CMK (cell line): ENCODE data around the gene KIAA1755.

ENCODE experiments used
- DNase-seq: peaks from one replicate; pipeline ENCODE4 v3.0.0-alpha.2; 2010; ENCODE audit warnings: low read depth

The KIAA1755 gene

DNA sequence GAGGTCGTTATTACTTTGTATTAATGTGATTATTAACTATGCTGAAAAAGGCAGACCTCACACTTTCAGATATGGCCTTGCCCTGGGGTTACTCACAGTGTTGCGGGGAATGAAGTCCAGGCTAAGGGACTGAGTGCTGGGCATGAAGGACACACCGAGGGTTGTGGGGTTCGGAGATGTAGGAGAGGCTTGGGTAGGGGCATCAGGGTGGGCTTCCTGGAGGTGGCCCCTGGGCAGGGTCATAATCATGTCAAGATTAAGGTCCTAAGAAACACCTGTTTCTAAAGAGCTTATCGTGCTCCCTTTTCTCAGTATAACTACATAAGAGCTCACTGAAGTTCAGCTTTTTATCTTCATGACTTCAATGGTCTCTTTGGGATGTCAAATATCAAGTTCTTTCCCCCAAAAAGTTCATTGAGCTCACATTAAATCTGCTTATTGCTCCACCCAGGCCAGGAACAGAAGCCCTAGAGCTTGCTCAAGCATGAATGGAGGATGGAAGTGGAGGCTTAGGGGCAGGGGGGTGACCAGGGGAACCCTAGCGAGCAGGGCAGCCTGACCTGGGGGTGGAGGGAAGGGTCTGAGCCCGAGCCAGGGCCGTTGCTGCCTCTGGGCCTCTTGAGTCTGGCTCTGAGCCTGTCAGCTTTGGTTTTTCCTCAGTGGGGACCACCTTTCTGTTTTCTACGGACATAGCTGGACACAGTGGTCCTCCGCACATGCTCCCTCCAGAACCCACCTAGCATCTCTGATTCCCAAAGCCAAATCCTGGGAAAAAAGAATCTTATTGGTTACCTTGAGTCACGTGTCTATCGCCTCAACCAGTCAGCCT is 58.2 kb downstream of the KIAA1755 start:
- no peak for DNase-seq

DNA sequence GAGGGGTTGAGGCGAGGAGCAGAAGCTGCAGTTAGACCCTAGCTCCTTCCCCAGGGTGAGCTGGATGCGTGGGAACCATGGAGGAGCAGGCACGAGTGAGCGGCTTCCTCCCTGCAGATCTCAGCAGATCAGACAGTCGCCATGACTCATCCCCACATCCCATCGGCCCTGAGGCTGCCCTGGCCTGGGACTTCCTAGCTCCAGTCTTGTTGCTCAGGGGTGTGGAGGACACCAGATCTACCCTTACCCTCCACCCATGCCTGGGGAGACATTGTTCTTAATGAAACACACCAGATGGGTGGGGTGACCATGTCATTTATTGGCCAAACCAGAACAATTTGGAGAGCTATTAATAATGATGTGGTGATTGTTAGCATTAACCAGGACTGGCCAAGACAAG is 59.2 kb downstream of the KIAA1755 start:
- no peak for DNase-seq

DNA sequence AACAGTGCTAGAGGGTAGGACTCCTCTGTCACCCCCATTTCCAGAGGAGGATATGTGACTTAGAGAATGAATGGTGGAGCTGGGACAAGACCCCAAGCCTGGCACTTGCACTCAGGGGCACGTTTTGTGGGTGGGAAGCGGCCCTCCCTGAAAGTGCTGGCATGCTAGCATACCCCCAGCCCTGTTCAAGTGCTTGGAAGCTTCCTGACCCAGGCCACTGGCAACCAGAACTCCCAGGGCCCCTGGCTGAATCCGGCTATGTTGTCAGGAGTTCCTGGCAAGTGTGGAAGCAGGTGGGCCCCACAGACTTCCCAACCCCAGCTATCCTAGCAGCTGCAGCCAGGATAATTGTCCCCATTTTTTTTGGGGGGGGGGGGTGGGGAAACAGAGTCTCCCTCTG is 59.9 kb downstream of the KIAA1755 start:
- DNase-seq, result no peak

DNA sequence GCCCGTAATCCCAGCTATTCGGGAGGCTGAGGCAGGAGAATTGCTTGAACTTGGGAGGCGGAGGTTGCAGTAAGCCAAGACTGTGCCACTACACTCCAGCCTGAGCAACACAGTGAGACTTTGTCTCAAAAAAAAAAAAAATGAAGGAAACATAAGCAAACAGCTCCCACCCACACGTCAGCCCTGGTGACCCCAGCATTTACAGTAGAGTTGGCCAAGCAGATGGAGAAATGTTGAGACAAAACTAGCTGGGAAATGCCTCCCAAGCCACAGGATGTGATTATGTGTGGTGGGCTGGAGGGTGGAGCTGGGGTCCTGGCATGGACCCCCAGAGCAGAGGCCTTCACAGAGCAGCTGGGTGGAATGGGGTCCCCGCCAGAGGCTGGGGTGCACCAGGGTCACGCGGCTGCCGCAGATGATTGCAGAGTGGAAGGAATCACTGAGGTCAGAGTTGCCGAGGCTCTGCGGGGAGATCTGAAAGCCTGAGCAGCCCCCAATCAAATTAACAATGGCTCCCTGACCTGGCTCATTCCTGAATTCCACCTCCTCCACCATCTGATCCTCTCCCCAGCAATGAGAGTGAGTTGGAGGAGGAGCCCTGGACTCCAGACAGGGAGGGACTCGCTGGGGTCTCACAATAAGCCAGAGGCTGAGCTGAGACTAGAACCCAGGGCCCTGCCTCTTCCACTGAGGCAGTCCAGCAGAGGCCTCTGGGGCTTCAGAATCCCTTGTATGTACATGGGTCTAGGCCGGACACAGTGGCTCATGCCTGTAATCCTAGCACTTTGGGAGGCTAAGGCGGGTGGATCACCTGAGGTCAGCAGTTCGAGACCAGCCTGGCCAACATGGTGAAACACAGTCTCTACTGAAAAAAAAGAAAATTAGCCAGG is 60.8 kb downstream of the KIAA1755 start:
- no peak for DNase-seq

DNA sequence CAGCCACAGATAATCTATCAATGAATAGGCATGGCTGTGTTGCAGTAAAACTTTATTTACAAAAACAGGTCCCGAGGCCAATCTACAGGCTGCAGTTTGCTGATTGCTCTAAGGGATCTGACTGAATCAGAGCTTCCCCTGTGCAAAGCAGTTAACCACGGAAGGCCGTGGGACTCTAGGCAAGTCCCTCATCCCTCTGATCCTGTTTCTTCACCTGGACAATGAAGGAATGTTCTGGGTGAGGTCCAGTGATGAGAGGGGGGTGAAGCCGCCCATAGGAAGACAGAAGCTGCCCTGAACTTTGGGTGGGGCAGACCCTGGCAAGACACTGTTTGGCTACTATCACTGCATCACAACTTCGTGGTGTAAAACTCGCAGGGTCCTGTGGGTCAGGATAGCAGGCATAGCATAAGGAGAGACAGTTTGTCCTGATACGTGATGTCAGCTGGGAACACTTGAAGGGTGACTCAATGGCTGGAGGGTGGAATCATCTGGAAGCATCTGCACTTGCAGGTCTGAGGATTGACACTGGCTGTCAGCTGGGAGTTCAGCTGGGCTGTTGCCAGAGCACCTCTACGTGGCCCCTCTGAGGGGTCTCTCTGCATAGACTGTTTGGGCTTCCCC is 62.2 kb downstream of the KIAA1755 start:
- DNase-seq, result no peak

DNA sequence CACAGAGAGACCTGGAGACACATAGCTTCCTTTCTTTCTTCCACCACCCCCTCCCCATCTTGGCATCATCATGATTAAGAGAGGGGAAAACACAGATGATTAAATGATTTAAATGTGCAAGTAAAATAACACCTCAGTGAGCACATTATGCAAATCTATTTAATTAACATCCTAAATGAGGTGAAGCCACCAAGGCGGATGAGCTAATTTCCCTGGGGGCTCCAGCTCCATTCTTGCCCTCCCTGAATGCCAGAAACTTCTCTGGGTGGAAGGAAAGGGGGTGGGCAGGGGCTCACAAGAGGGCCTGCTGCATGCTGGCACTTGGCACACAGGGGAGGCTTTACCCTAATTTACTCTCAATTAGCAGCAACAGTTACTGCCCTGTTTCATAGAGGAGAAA is 62.9 kb downstream of the KIAA1755 start:
- no peak for DNase-seq

DNA sequence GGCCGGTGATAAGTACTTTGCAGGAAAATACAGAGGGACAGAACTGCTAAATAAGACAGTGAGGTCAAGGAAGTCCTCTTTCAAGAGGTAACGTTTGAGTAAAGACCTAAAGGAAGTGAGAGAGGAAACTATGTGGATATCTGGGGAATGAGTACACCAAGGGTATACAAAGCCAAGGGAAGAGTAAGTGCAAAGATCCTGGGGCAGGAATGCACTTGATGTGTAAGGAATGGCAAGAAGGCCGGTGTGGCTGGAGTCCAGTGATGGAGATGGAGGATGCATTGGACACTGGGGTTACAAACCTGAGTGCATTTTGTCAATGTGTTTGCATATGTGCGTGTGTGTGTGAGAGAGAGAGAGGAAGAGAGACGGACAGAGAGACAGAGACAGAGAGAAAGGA is 63.3 kb downstream of the KIAA1755 start:
- no peak for DNase-seq

DNA sequence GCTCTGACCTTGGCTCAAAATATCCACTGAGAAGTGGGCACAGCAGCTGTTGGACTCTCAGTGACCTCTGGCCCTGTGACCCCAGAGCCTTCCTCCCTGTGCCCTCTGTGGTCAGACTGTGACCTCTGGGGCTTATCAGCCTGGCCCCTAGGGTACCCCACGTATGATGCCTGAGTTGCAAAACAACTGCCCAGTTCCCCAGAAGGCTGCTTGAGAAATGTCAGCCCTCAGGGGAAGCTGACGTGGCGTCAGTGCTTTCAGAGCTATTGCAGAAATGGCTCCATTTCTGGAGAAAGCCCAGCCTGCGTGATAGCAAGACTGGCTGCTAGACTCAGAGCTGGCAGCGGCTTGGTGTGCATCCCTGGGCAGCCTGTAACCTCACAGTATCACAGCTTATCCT is 63.9 kb downstream of the KIAA1755 start:
- DNase-seq, result no peak

DNA sequence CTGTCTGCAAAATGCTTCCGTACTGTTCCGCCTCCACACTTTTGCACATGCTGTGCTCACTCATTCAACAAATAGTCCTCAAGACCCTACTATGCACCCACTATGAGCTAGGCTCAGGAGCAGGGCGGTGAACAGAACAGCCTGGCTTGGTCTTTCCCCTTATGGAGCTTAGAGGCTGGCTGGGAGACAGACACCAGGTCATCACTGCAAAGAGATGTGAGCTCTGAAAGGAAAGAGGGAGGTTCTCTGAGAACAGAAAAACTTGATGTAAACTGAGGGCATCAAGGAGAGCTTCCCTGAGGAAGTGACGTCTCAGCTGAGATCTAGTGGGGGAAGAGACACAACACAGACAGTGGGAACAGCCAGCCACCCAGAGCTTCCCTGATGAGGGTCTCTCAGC is 64.5 kb downstream of the KIAA1755 start:
- no peak for DNase-seq

DNA sequence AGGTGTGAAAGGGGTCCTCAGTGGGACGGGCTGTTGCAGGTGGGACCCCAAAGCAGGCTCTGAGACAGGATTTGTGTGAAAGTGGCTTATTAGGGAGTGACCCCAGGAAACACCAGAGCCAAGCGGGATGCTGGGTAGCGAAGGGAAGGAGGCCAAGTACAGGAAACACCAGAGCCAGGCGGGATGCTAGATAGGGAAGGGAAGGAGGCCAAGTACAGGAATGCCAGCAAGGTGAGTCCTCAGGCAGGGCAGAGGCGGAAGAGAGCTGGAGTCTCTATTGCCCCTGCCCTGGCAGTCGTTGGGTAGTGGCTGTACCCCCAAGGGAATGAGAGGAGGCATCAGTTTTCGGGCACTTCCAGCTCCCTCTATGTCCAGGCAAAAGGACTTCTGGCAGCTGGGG is 65.0 kb downstream of the KIAA1755 start:
- DNase-seq, result no peak

DNA sequence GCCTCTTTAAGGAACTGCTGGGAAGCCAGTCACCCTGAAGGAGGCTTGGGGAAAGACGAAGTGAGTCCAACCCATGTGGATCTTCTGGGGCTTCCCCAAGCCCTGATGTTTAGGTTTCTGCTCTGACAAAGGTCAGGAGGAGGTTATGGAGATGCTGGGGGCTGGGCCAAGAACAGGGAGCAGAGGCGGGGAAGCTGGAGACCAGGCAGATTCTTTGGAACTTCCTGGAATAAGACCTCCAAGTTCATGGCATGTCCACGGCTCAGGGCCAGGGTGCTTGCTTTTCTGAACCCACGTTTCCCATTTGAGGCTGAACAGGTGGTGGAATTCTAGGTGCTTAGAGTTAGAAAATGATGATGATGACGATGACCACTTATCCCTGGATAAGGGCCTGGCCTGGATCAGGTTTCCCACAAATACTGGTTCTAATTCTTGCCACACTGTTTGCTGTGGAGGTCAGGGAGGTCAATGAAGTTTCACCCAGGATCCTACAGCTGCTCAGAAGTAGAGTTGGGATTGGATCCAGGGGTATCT is 65.5 kb downstream of the KIAA1755 start:
- DNase-seq, result no peak

DNA sequence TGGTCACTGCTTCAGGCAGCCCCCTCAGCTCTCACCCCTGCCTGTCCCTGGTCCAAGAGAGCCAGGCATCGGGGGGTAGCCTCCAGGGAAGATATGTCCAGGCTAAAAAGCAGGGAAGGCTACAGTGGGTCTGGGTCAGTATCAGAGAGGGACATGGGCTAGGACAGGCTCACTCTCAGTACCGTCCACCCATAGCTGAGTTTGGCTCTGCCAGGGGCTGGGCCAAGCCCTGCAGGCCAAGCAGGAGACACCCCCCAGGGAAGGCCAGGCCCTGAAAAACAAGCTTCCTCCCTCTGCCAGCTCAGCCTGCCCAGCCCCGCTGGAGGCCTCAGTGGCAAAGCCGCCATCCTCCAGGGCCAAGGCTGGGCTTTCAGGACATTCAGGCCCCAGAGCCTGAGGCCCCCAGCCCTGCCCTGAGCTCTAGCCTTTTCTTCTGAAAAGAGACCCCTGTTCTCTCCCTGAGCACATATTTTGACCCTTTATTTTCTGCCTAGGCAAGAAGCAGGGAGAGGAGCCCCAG is 66.9 kb downstream of the KIAA1755 start:
- DNase-seq, result no peak

DNA sequence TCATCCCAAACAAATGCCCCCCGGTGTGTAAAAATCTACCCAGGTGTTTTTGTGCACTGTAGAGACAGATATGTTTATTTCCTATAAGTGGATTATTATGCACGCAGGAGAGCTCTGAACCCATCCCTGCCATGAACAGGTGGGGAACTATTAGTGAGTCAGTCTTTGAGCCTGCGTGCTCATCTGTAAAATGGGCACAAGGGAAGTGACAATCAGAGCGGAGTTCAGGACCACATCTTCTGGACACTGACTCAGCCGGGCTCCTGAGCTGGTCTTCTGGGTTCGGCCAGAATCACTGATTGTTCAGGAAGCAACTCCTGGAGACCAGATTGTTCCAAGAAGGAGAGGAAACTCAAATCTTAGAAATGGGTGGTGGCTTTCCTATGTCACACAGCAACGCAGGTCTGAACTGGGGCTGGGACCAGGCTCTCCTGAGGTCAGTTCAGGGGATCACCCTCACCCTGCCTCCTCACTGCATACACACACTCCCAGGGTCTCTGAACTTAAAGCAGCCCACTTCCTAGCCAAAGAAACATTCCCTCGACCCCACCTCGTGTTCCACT is 68.1 kb downstream of the KIAA1755 start:
- DNase-seq, result no peak

DNA sequence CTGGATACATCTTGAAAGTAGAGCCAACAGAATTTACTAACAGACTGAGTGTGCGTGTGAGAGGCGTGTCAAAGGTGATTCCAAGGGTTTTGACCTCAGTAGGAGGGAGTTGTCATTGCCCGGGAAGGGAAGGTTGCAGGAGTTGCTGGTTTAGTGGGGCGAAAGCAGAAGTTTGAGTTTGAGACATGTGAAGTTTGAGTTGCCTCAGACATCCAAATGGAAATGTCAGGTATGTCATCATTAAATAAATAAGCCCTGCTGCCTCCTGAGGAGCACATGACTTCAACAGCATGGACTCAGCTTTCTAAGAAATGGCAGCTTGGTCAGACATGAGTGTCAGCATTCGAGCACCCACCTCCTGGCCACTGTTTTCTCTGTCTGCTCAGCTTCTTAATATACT is 68.9 kb downstream of the KIAA1755 start:
- DNase-seq, result no peak

DNA sequence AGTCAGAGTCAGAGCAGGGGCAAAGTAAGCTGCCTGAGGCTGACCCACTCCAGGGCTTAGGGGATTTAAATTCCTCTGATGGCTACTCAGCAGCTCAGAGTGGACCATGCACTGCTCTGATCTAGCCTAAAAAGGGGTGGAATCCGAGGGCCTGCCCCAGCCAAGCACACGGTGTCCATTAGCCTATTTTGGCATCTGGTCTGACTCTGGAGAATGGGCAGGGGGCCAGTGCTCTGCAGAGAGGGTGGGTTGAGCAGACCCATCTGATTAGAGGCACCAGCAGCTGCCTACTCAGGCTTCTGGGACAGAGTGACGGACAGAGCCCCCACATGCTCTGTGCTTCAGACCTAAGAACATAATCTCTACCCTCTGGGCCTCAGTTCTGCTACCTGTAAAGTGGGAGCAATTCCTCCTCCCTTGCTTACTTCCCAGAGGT is 69.6 kb downstream of the KIAA1755 start:
- DNase-seq, result no peak

DNA sequence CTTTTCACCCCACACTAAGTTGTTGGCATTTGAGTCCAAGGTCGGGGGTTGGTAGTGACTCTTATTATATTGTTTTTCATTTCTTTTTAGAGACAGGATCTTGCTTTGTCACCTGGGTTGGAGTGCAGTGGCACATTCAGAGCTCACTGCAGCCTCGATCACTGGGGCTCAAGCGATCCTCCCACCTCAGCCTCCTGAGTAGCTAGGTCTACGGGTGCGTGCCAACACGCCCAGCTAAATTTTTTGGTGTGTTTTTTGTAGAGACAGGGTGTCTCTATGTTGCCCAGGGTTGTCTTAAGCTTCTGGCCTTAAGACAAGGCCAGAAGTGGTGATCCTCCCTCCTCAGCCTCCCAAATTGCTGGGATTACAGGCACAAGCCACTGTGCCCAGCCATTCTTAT is 70.4 kb downstream of the KIAA1755 start:
- DNase-seq, result no peak

DNA sequence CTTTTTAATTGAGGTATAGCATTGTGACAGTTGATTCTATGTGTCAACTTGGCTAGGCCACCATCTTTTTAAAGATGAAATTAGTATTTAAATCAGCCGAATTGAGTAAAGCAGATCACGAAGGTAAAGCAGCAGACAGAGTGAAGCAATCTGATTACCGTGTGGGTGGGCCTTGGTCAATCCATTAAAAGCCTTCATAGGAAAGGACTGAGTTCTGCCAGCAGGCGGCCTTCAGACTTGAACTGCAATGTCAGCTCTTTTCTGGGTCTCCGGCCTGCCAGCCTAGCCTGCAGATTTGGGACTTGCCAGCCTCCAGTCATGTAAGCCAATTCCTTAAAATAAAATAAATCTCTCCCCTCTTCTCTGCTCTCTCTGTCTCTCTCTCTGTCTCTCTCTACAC is 73.0 kb downstream of the KIAA1755 start:
- no peak for DNase-seq

DNA sequence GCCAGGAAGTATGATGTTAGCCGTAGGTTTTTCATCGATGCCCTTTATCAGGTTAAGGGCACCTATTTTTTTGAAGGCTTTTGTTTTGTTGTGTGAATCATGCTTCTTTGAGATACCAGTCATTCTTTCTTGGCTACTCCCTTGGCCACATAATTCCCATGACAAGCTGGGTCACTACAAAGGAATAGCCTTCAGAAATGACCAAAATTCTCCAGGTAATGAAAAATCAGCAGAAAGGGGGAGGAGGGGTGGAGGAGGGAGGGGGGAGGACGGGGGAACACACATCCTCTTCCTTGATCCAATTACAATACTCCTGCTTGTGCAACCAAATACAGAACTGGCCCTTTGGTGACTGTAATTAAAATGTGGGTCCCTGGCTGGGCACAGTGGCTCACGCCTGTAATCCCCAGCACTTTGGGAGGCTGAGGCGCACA is 73.7 kb downstream of the KIAA1755 start:
- no peak for DNase-seq

DNA sequence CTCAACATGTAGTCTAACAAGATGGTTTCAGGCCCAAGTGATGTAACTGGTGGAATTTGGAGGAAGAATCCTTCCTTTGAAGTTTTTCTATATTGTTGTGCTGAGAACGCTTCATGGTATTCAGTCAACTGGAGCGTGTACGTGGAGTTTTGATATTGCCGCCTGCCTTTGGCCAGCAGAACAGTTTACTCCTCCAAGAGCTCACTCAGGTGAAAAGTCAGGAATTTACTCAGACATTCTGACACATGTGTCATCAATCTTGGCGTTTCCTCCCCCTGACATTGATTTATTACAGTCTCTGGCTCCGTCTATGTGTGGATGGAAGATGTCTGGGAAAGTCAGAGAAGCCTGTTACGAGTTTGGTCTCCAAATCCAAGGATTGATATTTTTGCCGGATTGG is 76.4 kb downstream of the KIAA1755 start:
- DNase-seq, result no peak

DNA sequence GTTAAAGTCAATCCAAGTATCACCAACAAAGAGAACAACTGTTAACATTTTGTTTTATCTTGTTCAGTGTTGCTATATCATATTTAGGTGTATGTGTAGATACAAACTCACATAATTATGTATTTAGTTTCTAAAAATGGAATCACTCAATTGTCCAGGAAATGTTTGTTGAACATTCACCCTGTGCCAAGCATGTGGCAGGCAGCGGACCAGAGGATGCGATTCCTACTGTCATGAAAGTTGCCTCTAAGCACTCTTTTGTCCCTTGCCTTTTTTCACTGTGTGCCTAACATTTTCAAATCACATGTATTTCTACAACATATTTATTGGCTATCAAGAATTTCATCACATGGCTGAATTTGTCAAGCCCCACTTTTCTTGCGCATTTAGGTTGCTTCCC is 78.6 kb downstream of the KIAA1755 start:
- DNase-seq, result no peak

DNA sequence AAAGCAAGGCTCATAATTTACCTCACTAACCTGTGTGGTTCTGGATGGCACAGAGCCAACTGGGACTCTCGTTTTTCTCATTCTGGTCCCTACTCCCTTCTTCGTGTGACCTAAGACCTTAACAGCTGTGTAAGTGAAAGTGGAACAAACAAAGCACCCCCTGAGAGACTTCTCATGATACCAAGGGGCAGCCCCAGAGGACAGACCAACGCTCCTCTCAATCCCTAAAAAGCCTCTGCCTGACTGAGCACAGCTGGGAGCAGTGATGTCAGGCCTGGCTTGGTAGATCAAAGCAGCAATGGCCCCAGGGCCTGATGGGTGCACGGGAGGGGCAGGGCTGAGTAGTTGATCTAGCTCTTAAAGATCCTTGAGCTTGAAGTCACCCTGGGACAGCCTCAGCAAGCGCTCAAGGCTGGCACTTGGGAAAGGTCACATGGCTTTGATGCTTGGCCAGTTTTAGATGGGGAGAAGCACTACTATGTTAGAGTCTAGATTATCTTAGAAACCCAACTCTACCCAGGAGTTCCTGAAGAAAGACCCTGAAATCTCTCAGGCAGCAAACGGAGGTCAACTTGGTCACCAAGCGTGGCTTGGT is 79.2 kb downstream of the KIAA1755 start:
- DNase-seq, result no peak

DNA sequence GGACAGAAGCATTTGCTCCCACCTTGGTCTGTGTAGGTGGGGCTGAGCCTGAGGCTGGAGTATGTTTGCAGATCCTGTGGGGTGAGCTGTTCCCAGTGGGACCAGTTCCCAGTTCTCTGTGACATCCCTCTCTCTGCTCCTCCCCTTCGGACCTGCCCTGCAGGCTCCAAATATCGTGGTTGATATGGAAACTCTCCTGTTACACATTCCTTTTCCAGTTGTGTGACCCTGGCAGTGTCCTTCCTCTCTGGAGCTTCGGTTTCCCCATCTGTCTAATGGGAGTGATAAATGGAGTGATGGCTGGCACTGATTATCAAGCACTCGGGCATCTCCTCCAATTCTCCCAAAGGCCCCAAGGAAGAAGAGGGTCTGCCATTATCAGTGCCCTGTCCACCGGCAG is 79.8 kb downstream of the KIAA1755 start:
- no peak for DNase-seq
